Liver (tissue), 9 donors: ENCODE results near the gene SEMA5A. TPM values are rescaled to one million over a fixed set of nuclear protein-coding genes. Genes with fewer than 3 reads are reported as not detected.

Source experiments
- DNase-seq: peaks from one replicate; pipeline ENCODE4 v3.0.0-alpha.2; 2017; ENCODE audit warnings: low spot score
- H3K27ac ChIP-seq, 2 donors: one replicate each; pipeline ENCODE4 v1.7.0; 2013; ENCODE audit warnings: inconsistent platforms in 2 of 2, low read length in 2 of 2, control low read depth in 1 of 2, low read depth in 1 of 2, mild to moderate bottlenecking in 1 of 2
- H3K27me3 ChIP-seq, 4 donors: one replicate each; pipeline versions ENCODE4 v1.6.1 to v1.7.0; 2013; ENCODE audit warnings: low read length in 3 of 4, inconsistent platforms in 1 of 4, mild to moderate bottlenecking in 1 of 4, moderate library complexity in 1 of 4; ENCODE audit not compliant: control insufficient read depth in 4 of 4, insufficient read depth in 4 of 4
- H3K36me3 ChIP-seq, 4 donors: one replicate each; pipeline versions ENCODE4 v1.6.1 to v1.7.0; 2013; ENCODE audit warnings: low read length in 3 of 4, mild to moderate bottlenecking in 3 of 4, low read depth in 1 of 4, moderate library complexity in 1 of 4; ENCODE audit not compliant: control insufficient read depth in 4 of 4, insufficient read depth in 3 of 4
- H3K4me1 ChIP-seq, 4 donors: one replicate each; pipeline versions ENCODE4 v1.6.1 to v1.7.0; 2013; ENCODE audit warnings: low read length in 3 of 4, mild to moderate bottlenecking in 3 of 4, moderate library complexity in 1 of 4; ENCODE audit not compliant: control insufficient read depth in 4 of 4, insufficient read depth in 4 of 4
- H3K4me3 ChIP-seq, 3 donors: one replicate each; pipeline versions ENCODE4 v1.6.1 to v1.7.0; 2013; ENCODE audit warnings: low read length in 3 of 3, control low read depth in 1 of 3, low read depth in 1 of 3, mild to moderate bottlenecking in 1 of 3
- H3K9ac ChIP-seq, 2 donors: one replicate each; pipeline ENCODE4 v1.7.0; 2013; ENCODE audit warnings: low read length in 2 of 2, mild to moderate bottlenecking in 2 of 2, moderate library complexity in 2 of 2, control low read depth in 1 of 2, low read depth in 1 of 2
- H3K9me3 ChIP-seq, 4 donors: one replicate each; pipeline versions ENCODE4 v1.6.1 to v1.7.0; 2013; ENCODE audit warnings: low read length in 3 of 4; ENCODE audit not compliant: control insufficient read depth in 4 of 4
- ATF3 ChIP-seq: IDR thresholded peaks from 2 replicates; pipeline ENCODE4 v1.6.1; 2016; ENCODE audit warnings: antibody characterized with exemption
- CTCF ChIP-seq: fragments of 150-350 bp; IDR thresholded peaks from 2 replicates; pipeline ENCODE4 v1.5.1; 2017; ENCODE audit warnings: improper control_type of control experiment, low read depth, low read length; ENCODE audit not compliant: missing input control
- EGR1 ChIP-seq, 2 donors: IDR thresholded peaks; 2 replicates each; pipeline ENCODE4 v1.6.1; 2016 to 2018; ENCODE audit warnings: antibody characterized with exemption in 2 of 2, low read depth in 2 of 2
- FOXA1 ChIP-seq: IDR thresholded peaks from 2 replicates; pipeline ENCODE4 v1.6.1; 2016; ENCODE audit warnings: antibody characterized with exemption
- FOXA2 ChIP-seq: IDR thresholded peaks from 2 replicates; pipeline ENCODE4 v1.6.1; 2016; ENCODE audit warnings: antibody characterized with exemption
- GABPA ChIP-seq, 2 donors: IDR thresholded peaks in 1 of 2; conservative IDR thresholded peaks in 1 of 2; 2 replicates each; pipeline ENCODE4 v1.6.1; 2016; ENCODE audit warnings: antibody characterized with exemption in 2 of 2, mild to moderate bottlenecking in 1 of 2, moderate library complexity in 1 of 2
- HNF4A ChIP-seq, 2 donors: conservative IDR thresholded peaks; 2 replicates each; pipeline ENCODE4 v1.6.1; 2016; ENCODE audit warnings: antibody characterized with exemption in 2 of 2, mild to moderate bottlenecking in 2 of 2
- HNF4G ChIP-seq: IDR thresholded peaks from 2 replicates; pipeline ENCODE4 v1.6.1; 2016; ENCODE audit warnings: antibody characterized with exemption
- JUND ChIP-seq, 2 donors: IDR thresholded peaks; 2 replicates each; pipeline ENCODE4 v1.6.1; 2016; ENCODE audit warnings: antibody characterized with exemption in 2 of 2
- NR2F2 ChIP-seq: IDR thresholded peaks from 2 replicates; pipeline ENCODE4 v1.6.1; 2016; ENCODE audit warnings: antibody characterized with exemption
- RAD21 ChIP-seq, 2 donors: IDR thresholded peaks; 2 replicates each; pipeline ENCODE4 v1.6.1; 2016; ENCODE audit warnings: antibody characterized with exemption in 2 of 2, mild to moderate bottlenecking in 2 of 2
- RXRA ChIP-seq, 2 donors: IDR thresholded peaks; 2 replicates each; pipeline ENCODE4 v1.6.1; 2017 to 2018; ENCODE audit warnings: antibody characterized with exemption in 2 of 2, mild to moderate bottlenecking in 1 of 2
- SP1 ChIP-seq: IDR thresholded peaks from 2 replicates; pipeline ENCODE4 v1.6.1; 2018; ENCODE audit warnings: antibody characterized with exemption, mild to moderate bottlenecking
- TAF1 ChIP-seq: conservative IDR thresholded peaks from 2 replicates; pipeline ENCODE4 v1.6.1; 2016; ENCODE audit warnings: antibody characterized with exemption, mild to moderate bottlenecking
- YY1 ChIP-seq: IDR thresholded peaks from 2 replicates; pipeline ENCODE4 v1.6.1; 2016; ENCODE audit warnings: antibody characterized with exemption, mild to moderate bottlenecking
- ZBTB33 ChIP-seq: IDR thresholded peaks from 2 replicates; pipeline ENCODE4 v1.6.1; 2016; ENCODE audit warnings: antibody characterized with exemption
- whole genome bisulfite sequencing: extraction: QIAGEN DNeasy Blood & Tissue Kit; methylation state at CpG from one replicate; pipeline ENCODE4 v1.1.7; 2013; 5-methylcytosine and 5-hydroxymethylcytosine counted together
- polyA plus RNA-seq, 2 donors: library from polyadenylated mRNA; stranded (reverse) in 1 of 2; unstranded in 1 of 2; fragments of 200-250 nt in 1 of 2; fragments of >200 nt in 1 of 2; fragmentation: Nextera tagmentation in 1 of 2; extraction: Ambion mirVana in 1 of 2; gene quantifications; one replicate each; pipeline versions ENCODE4 v1.2.1 to v1.2.3, GENCODE V29; 2013 to 2015
- total RNA-seq, 2 donors: library from RNA; depleted of rRNA; stranded (reverse); fragments of >200 nt; gene quantifications; one replicate each; pipeline ENCODE4 v1.2.3, GENCODE V29; 2014
- TF ChIP-seq, protein P1 (sequence below): IDR thresholded peaks from 2 replicates; pipeline ENCODE4 v1.6.1; 2016; ENCODE audit warnings: antibody characterized with exemption, mild to moderate bottlenecking
- TF ChIP-seq, protein P2 (sequence below): IDR thresholded peaks from 2 replicates; pipeline ENCODE4 v1.6.1; 2016; ENCODE audit warnings: antibody characterized with exemption
- donor health status: healthy.
- donor health status: healthy.
- donor health status: healthy.
- donor health status: healthy.
- donor health status: healthy.

Gene SEMA5A
- total and polyA plus RNA-seq, 4 donors: 1.1 to 5.8 (median 3.2) TPM

GRCh38 chr5:9069650-9070049, 476.2 kb downstream of the SEMA5A start:
- WGBS: 91% methylated on average over 6 of the region's 6 CpGs
- TF ChIP-seq HNF4A (conservative IDR thresholded peaks at IDR 0.05) (no peak), FOXA2 (no peak), NR2F2 (no peak), TAF1 (no peak), RXRA (IDR thresholded peaks at IDR 0.05) (no peak), RAD21 (IDR thresholded peaks at IDR 0.05) (no peak), ZBTB33 (no peak), HNF4G (no peak), EGR1 (IDR thresholded peaks at IDR 0.05; ENCODE audit: low read depth in 2 of 2) (no peak)
- TF ChIP-seq, protein P1, sequence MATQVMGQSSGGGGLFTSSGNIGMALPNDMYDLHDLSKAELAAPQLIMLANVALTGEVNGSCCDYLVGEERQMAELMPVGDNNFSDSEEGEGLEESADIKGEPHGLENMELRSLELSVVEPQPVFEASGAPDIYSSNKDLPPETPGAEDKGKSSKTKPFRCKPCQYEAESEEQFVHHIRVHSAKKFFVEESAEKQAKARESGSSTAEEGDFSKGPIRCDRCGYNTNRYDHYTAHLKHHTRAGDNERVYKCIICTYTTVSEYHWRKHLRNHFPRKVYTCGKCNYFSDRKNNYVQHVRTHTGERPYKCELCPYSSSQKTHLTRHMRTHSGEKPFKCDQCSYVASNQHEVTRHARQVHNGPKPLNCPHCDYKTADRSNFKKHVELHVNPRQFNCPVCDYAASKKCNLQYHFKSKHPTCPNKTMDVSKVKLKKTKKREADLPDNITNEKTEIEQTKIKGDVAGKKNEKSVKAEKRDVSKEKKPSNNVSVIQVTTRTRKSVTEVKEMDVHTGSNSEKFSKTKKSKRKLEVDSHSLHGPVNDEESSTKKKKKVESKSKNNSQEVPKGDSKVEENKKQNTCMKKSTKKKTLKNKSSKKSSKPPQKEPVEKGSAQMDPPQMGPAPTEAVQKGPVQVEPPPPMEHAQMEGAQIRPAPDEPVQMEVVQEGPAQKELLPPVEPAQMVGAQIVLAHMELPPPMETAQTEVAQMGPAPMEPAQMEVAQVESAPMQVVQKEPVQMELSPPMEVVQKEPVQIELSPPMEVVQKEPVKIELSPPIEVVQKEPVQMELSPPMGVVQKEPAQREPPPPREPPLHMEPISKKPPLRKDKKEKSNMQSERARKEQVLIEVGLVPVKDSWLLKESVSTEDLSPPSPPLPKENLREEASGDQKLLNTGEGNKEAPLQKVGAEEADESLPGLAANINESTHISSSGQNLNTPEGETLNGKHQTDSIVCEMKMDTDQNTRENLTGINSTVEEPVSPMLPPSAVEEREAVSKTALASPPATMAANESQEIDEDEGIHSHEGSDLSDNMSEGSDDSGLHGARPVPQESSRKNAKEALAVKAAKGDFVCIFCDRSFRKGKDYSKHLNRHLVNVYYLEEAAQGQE: no peak
- no peak for DNase-seq

DNA sequence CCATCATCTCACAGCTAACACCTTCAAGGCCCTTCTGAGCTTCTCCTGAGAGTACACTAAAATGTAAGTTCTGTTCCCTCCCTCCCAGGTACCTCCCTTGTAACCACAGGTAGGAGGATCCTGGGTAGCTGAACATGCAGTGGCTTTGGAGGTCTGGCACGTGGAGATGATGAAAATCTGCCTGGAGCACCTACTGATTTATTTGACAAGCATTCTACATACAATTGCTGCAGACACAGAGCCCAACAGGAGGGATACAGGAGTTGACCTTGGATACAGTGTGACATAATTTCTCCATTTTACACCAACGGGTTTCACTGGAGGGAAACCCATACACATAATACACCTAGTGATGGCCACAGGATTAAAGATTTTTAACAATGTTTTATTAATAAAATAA, 478.7 kb downstream of the SEMA5A start:
- WGBS: 76% methylated on average over 2 of the region's 2 CpGs

More at GRCh38 chr5:9069650-9070049, 476.2 kb downstream of the SEMA5A start:
- no peak overlapping the region for H3K4me3 ChIP-seq
- peaks cover 0 to 13% (median 5%) of the 10 kb centered on the region in 4 donors for H3K36me3 ChIP-seq
- H3K27ac ChIP-seq: no peak overlapping the region
- no peaks in the 10 kb centered on the region for H3K4me1 ChIP-seq
- no peaks in the 10 kb centered on the region for H3K27me3 ChIP-seq
- no peak overlapping the region for H3K9ac ChIP-seq
- no peaks in the 10 kb centered on the region for H3K9me3 ChIP-seq

More for the DNA sequence above, 478.7 kb downstream of the SEMA5A start:
- Histone ChIP-seq H3K9ac (no peak overlapping the region), H3K9me3 (no peaks in the 10 kb centered on the region), H3K36me3 (peaks cover 0 to 13% (median 6%) of the 10 kb centered on the region in 4 donors), H3K27ac (no peak overlapping the region), H3K4me1 (no peaks in the 10 kb centered on the region), H3K4me3 (no peak overlapping the region), H3K27me3 (no peaks in the 10 kb centered on the region)
- DNase-seq: no peak
- TF ChIP-seq, protein P2, sequence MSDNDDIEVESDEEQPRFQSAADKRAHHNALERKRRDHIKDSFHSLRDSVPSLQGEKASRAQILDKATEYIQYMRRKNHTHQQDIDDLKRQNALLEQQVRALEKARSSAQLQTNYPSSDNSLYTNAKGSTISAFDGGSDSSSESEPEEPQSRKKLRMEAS: no peak
- TF ChIP-seq SP1 (no peak), JUND (IDR thresholded peaks at IDR 0.05) (no peak), RXRA (IDR thresholded peaks at IDR 0.05) (no peak), GABPA (IDR thresholded peaks at IDR 0.05 in 1 of 2, conservative IDR thresholded peaks at IDR 0.05 in 1 of 2) (no peak), HNF4A (conservative IDR thresholded peaks at IDR 0.05) (no peak), NR2F2 (no peak), CTCF (no peak), RAD21 (IDR thresholded peaks at IDR 0.05) (no peak), FOXA1 (no peak), EGR1 (IDR thresholded peaks at IDR 0.05; ENCODE audit: low read depth in 2 of 2) (no peak), TAF1 (no peak), ATF3 (no peak), FOXA2 (no peak), YY1 (no peak), HNF4G (no peak), ZBTB33 (no peak)
- TF ChIP-seq, protein P1: no peak
